GM21526 (cell line): ENCODE data around the gene SART3.
"Not testable (repeated sequence)": the region's sequence is repeated elsewhere in the genome, so short reads cannot be mapped to it uniquely, and the experiment has no call there.

Experiments used
- ATAC-seq: cut with Tn5 transposase; IDR thresholded peaks from one replicate; pipeline ENCODE4 v1.9.1; 2021; ENCODE audit warnings: moderate library complexity; ENCODE audit not compliant: unreplicated experiment, low FRiP score

Gene SART3

DNA sequence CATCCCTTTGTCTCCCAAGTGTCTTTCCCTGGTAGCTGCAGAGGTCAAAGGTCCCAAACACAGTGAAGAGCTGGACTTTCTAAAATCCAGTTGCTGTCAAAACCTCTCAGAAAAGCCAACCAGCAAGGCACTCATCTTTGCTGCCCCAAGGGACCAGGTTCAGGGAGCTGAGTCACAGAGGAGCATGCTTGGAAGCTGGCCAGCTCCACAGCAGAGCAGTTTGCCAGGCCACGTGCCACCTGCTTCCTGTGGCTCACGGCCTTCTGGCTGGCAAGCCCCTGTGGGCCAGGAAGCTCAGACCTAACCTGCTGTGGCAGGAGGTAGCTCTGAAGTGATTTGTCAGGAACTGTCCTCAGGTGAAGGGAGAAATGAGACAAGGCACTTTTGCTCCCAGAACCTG is 5.0 kb upstream of the SART3 start:
- no peak for ATAC-seq

DNA sequence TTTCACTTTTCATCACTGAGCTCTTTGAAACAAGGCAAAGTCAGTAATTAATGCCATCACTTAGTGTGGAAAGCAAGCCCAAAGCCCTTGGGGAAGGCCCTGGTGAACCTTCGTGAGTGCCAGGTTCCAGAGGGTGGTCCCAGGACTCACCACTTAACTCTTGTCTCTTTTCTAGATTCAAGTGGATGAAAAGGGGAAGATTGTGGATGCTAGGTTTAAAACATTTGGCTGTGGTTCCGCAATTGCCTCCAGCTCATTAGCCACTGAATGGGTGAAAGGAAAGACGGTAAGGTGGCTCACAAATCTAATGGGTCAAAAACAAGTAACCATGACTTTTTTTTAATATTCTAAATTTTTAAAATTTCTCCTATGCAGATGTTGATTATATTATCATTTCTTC is 4.2 kb upstream of the SART3 start:
- no peak for ATAC-seq

DNA sequence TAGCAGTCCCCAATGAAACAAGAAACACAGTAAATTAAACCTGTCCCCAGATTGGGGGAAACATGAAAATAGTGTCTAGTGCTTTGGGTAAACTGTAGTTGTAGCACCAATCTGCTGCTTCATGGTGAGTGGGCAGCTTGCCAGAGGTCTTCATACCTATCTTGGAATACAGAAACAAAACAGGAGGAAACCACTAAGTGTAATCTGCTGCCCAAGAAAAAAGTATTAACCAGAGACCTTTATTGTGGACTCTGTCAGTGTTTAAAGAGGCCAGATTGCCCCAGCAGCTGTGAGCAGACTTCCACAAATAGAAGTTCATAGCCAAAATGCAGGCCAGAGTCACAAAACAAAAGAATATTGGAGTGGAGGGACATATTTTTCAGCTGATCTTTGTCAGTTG is 3.8 kb upstream of the SART3 start:
- ATAC-seq: no peak

DNA sequence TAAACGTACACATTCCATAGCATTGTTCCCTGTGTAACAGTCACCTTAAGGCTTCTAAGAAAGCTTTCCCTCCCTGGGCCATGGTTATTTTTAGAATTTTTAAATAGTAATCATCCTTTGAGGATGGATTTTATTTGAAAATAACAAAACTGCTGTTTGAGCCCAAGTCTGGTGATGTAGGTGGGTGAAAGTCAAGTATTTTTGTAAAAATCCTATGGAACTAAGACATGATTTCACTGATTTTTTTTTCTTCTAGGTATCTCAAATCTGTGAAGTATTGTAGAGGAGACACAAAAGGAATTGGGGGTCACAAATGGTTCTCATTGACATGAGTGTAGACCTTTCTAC is 2.8 kb upstream of the SART3 start:
- no peak for ATAC-seq

DNA sequence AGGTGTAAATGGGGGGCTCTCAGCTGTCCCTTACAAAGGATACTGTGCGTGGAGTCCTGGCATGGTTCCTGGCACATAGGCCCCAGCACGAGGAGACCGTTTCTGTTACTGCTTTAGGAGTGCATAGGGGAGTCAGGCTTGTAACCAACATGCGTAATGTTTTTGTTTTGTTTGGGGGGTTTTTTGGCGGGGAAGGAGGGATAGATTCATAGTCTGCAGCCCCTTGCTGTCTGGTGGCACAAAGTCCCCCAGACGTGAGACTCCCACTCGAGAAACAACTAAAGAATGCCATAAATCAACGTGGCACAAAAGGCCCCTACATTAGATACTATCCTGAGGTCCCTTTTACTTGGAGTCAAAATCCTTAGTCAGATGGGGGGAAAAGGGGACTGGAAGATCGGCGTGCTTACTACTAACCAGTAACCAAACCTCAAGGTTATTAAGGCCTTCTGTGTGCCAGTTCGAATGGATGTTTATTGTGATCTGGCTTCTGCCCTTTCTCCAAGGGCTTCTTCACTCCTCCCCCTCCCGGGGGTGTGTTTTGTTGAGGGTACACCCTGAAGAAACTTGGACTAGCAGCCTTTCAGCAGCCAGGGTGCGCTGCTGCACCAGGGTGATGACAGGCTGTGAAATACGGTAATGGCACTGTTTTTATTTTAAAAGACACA is 2.3 kb upstream of the SART3 start:
- no peak for ATAC-seq

DNA sequence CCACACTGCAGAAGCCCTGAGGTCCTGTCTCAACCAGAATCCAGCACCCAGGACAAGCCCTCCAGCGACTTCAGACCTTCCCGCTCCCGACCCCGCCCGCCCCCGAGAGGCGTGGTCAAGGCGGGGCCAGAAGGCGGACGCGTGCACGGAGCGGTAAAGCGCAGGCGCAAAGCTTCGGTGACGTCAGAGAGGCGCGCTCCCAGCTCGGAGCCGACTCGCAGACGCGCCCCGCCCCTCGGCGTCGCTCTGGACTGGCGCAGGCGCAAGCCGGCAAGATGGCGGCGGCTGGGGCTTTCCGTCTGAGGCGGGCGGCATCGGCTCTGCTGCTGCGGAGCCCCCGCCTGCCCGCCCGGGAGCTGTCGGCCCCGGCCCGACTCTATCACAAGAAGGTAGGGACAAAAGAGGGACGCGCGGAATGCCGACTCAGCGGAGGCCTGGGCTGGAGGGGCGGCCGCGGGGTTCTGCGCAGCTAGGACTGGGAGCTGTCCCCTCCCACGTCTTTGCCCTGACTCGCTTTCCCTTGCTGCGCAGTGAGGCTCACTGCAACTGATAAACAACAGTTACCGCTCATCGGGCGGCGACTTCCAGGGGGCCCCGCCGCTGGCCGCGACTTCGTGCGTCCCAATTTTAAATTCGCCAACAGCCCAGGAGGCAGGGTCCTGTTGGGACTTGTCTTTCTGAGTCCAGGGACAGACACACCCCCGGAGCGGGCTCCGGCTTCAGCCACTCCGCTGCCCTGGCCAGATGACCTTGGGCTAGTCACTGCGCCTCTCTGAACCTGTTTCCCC is 1.6 kb upstream of the SART3 start, which contains the start of gene ISCU:
Gene ISCU (plus strand): TSS at position 249 of the 788 bp plus-strand sequence. CDS start 27 bp downstream, at position 276.
- ATAC-seq: peak; percentile 52

DNA sequence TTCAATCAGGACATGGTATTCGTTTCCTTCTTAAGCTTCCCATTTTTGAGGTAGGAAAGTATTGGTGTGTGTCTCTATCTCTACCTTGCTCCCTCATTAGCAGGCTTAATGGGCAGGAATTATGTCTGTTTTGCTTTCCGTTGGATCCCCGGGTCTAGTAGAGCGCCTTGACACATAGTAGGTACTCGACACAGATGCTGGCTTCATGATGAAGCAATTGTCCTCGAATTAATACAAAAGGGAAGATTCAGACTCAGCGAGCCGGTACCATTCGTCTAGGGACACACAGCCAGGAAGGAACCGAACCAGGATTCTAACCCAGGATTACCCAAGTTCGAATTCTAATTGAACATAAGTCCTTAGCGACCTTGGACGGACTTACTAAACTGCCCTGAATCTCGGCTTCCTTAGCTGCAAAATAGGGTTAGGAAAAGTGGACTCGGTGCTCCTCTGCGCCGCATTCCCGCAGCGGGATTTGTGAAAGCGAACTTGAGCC is 927 bp upstream of the SART3 start:
- ATAC-seq: no peak

DNA sequence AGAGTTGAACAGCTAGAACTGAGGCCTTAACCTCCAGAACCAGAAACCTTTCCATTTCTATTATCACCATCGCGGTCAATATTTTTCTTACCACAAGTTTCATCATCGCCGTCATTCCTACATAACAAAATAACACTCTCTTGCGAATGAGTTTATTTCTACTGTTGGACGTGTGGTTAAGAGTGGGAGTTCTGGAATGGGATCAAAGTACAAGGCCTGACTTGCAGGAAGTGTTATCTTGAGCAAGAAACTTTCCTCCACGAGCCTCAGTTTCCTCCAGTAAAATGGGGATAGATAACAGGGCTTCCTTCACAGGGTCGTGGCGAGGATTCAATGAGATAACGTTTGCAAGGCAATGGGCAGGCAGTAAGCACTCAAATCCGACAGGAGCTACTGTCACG is 652 bp downstream of the SART3 start:
- no peak for ATAC-seq

DNA sequence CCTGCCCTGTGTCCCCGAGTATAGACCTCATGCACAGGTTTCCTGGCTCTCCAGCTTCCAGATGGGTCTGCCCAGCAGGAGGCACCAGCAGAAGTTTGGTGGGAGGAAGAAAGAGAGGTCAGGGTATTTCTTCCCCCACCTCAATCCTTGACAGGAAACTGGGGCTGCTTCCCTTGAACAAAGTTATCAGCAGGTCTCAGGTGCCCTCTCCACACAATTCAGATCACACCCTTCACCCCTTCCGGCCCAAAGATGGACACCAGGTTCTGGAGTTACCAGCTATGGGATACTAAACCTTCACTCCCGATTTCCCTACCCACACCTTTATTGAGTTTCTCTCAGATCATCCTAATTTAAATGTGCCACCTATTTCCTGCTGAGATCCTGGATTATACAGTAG is 1.2 kb downstream of the SART3 start:
- ATAC-seq: no peak

DNA sequence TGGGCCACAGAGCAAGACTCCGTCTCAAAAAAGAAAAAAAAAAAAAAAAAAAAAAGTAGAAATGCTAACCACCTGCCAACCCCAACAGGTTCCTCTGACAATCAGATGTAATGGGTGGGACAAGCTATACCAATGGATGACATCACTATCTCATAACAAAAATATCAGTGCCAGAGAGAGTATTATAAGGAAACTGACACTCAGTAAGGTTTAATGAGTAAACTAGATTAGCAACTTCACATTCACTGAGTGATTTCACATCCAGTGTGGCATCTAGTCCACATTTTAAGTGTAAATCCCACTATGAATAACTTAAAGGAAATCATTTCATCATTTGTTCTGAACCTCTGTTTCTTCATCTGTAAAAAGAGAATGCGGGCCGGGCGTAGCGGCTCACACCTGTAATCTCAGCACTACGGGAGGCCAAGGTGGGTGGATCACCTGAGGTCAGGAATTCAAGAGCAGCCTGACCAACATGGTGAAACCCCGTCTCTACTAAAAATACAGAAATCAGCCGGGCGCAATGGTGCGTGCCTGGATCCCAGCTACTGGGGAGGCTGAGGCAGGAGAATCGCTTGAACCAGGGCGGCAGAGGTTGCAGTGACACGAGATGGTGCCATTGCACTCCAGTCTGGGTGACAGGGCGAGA is 1.8 kb downstream of the SART3 start:
- no peak for ATAC-seq

DNA sequence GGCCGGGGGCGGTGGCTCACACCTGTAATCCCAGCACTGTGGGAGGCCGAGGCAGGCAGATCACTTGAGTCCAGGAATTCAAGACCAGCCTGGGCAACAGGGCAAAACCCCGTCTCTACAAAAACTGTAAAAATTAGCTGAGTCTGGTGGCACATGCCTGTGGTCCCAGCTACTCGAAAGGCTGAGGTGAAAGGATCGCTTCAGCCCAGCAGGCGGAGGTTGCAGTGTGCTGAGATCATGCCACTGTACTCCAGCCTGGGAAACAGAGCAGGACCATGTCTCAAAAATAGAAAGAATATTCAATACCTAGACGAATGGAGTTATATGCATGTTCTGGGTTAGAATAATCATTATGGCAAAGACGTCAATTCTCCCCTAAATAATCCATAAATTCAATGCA is 5.6 kb downstream of the SART3 start:
- ATAC-seq: not testable (repeated sequence)

DNA sequence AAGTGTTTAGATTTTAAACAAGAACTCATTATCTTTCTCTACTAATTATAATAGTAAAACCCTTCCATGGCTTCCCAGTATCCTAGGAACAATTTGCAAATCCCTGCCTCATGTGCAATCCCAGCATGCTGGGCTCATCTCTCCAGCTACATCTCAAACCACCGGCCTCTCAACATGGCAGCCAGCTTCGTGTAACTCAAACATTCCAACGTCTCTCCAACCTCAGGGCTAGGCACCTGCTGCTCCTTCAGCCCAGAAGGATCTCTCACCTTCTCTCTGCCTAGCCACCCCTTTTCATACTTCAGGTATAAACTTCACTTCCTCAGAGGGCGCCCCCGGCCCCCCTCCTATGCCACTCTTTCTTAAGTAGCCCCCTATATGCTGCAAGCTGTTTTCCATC is 7.2 kb downstream of the SART3 start:
- no peak for ATAC-seq

DNA sequence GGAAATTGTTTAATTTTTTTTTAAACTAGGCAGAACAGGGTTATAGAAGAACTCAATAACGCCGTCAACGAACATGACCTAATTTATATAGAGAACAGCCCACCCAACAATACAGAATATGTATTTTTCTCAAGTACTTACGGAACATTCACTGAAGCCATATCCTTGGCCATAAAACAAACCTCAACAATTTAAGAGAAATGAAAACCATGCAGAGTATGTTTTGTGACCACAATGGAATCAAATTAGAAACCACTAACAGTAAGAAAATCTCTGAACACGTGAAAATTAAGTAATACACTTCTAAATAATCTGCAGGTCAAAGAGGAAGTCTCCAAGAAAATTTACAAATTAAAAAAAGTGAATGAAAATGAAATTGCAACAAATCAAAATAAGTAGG is 9.4 kb downstream of the SART3 start:
- ATAC-seq: no peak

DNA sequence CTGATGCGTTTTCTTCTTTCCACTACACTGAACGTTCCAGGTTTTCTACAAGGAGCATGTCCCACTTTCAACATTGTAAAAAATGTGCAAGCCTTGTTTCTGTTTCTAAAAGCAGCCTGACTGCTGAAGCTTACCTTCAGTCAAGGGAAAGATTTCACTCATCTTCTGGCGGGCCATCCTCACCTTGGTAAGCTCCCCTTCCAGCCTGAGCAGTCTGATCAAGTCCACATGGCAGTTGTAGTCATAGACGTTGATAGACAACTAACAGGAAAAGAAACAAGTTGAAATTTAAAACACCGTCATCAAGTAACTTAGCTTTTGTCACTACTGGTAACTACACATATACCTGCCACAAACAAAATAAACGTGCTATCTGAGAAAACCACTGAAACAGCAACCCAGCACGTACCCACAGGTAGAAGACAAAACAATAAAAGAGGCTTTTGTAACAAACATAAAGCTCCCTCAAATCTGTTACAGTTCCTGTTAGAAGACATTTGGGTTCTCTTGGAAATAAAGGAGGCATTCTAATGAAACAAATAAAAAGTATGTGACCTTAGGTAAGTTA is 11.9 kb downstream of the SART3 start:
- no peak for ATAC-seq

DNA sequence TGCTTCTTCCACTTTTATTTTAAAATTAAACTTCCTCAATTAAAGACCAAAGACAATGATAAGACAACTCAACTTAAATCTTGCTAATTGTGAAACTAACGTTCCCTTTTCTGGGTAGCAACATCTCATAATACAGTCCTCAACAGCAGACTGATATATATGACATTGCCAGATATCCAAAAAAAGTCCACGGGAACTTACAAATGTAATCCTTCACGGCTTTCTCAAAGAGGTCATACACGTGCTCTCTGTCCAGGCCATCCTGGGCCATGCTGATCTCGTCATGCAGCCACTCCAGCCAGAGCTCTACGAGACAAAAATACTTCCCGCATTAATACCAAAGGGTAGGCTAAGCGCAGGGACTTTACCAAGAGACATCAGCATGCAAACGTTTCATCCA is 13.3 kb downstream of the SART3 start:
- no peak for ATAC-seq

DNA sequence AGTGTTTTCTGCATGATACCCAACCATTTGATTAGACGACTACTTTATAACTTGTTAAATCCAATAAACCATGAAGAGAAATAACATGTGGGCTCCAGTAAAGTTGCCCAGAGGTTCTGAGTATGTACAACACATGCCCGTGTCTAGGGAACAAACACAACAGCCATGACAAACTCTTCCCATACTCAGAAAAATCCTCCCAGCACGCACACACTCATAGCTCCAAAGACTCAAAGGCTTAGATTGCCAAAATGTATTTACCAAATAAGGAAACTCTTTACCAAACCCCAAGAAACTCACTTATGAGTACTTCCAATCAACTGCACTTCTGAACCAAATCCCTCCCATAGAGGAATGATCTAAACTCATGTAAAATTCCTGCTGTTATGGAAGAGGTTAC is 17.3 kb downstream of the SART3 start:
- ATAC-seq: no peak

DNA sequence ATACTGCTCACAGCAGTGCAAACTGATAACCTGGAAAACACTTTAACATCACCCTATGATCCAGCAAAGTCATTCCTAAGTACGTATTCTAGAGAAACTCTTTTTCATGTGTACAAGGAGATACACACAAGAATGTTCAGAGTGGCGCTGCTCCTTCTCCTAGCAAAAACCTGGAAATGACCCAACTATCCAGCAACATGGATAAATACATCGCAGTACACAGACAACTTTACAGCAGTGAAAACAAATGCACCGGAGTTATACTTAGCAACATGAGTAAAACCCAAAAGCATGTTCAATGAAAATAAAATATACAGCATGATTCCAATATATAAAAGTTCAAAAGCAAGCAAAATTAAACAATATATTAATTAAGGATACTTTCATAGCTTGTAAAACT is 18.7 kb downstream of the SART3 start:
- ATAC-seq: no peak

DNA sequence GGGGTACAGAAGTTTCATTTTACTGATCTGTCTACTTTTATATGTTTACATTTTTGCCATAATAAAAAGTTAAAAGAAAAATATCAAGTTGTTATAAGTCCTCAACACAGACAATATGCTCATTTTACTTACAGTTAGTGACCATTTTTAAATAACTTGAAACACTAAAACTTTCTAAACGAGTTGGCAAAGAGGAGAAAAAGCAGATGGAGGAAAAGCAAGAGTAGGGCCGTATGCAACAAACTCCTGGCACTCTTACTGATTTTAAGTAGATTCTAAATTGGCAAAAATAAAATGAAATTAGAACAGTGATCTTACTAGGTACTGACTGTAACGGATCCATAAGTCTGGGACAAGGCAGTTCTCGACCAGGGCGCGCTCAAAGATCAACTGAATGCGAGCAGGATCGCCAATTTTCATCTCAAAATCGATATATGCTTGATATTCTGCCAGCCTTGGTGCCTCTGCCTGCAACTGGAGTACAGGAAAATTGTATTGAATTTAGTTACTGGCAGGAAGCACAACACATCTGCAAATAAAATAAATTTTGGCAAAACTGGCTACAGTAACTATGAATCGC is 22.3 kb downstream of the SART3 start:
- ATAC-seq: no peak

DNA sequence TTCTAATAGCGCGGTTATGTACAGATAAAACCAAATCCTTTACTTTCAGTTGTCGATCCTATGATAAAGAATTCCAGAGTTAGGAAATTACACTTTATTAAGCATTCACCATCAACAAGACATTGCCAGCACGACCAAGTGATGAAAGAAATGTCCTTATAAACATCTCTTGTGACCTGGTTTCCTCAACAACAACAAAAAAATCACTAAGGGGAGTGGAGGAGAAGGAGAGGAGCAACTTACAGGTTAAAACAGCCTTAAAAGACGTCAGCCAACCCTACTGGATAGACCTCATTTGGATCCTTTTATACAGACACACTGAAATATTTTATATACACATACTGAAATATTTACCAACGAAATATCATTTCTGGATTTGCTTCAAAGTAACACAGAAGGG is 22.8 kb downstream of the SART3 start:
- ATAC-seq: no peak

DNA sequence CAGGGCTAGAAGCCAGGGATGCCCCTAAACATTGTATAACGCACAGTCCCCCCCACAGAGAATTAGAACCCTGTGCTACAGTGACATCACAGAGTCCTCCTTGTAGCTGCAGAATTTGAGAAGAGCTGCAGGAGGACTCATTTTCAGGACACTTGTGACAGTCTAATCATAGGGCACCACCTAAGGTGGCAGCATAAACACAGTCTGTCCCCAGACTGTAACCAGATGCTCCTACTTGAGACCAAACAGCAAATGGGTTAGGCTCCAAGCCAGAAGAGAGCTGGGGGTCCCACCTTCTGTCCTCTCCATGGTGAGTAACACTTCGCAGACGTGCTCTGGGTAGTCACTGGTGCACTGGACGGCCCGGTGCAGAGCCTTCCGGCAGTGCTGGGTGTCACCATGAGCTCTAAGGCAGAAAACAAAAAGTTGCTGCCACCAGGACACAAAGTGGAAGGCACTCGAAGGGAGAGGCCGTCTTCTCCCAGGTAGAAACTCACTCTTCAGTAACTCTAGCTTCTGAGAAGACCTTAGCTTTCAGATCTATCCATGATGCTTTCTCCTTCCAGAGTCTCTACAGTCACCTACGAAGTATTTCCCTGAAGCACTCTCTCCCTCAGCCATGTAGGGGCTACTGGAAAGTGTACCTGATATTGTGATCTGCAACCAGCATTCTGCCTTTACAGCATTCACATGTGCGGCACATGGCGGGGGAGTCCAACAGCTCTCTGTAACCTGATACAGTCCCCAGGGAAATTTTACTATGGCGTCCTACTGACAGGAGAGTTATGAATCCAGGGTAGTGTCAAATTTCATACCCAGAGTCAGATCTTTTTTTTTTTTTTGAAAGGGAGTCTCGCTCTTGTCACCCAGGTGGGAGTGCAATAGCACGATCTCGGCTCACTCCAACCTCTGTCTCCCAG is 28.8 kb downstream of the SART3 start:
- no peak for ATAC-seq
